Measurements from ENCODE around the gene ITGA3. TPM values are rescaled to one million over a fixed set of nuclear protein-coding genes. Genes with fewer than 3 reads are reported as not detected.

ITGA3 gene
- total and polyA plus RNA-seq, 2 of the 13 experiments (the other 11 are each of a cell fraction or from before 2014, with no cell fraction given) = 0.48 to 0.69 TPM

DNA sequence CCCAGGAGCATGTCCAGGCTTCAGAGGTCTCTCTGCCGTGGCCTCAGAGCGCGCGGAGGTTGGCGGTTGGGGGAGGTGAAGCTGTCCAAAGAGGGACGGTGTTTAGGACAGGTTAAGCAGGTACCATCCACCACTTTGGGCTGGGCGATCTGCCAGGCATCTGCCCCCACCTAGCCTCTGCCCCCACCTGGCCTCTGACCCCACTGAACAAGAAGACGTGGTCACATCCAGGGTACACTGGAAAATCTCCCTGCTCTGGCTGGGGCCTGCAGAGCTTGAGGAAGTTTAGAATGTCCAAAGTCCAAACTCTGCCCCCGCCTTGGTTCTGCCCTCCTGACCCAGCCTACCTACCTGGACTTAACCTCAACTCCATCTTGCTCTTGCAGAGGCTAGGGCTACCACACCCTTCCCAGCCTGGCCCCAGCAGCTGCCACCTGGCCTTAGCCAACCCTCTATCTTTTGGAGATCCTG lies 1.6 kb downstream of the ITGA3 start:
- intact Hi-C loops (cut with micrococcal nuclease; ENCODE audit: unreplicated experiment) = loop anchor here (2.0 kb wide), 1 partner anchor 31 kb away; no protein-coding TSS in a partner anchor
- H3K27me3 ChIP-seq (ENCODE audit: control insufficient read depth in 1 of 2, insufficient read depth in 2 of 2, low read length in 2 of 2) = peaks cover 10 to 89% of the 10 kb centered on the region in 2 experiments
- H3K9ac ChIP-seq (ENCODE audit: insufficient read depth, low read depth, low read length) = no peak overlapping the region
- H2AFZ ChIP-seq (ENCODE audit: low read length) = no peak overlapping the region
- peaks cover 45% of the 10 kb centered on the region for H3K4me1 ChIP-seq (ENCODE audit: insufficient read depth, low read length)
- H3K27ac ChIP-seq (ENCODE audit: extremely low read length, insufficient read depth, low read length) = no peak overlapping the region
- CTCF ChIA-PET (ENCODE audit: low intra/inter-chr PET ratio, low total read pairs) = interaction anchor here (2.1 kb wide), 1 partner anchor 22 kb away, joined by 6 read pairs; no protein-coding TSS in a partner anchor
- H3K4me3 ChIP-seq (replicated peaks in 1 of 3; ENCODE audit: insufficient read depth in 1 of 3, low read depth in 2 of 3, low read length in 3 of 3) = no peak overlapping the region
- DNase-seq (ENCODE audit: low spot score) = no peak
- no peaks in the 10 kb centered on the region for H3K9me3 ChIP-seq (ENCODE audit: low read length)
- FAIRE-seq = no peak
- POLR2A ChIA-PET = no interaction called here
- no peaks in the 10 kb centered on the region for H3K79me2 ChIP-seq (ENCODE audit: insufficient read depth, low read length)
- ATAC-seq = no peak
- H3K36me3 ChIP-seq (replicated peaks in 1 of 2; ENCODE audit: control insufficient read depth in 1 of 2, insufficient read depth in 2 of 2, low read length in 2 of 2) = no peaks in the 10 kb centered on the region
- H3K4me2 ChIP-seq (ENCODE audit: low read depth, low read length) = no peak overlapping the region
- no peaks in the 10 kb centered on the region for H4K20me1 ChIP-seq (ENCODE audit: insufficient read depth, low read length)
- WGBS (ENCODE audit: low lambda C conversion rate) = 20% methylated on average over 9 of the region's 9 CpGs
- TF ChIP-seq ZNF772 (CRISPR knock-in tag; IDR thresholded peaks at IDR 0.05) (peak; percentile 37; the same call in 1 of the 2 replicates), ZNF746 (CRISPR knock-in tag; IDR thresholded peaks at IDR 0.05) (0 out of 2 replicates have a peak, but pooled peaks have one; percentile 36), FOSL1 (CRISPR knock-in tag; IDR thresholded peaks at IDR 0.05; ENCODE audit: borderline replicate concordance) (no peak), ZNF512B (CRISPR knock-in tag; IDR thresholded peaks at IDR 0.05; ENCODE audit: borderline replicate concordance) (no peak), ZNF607 (CRISPR knock-in tag; IDR thresholded peaks at IDR 0.05; ENCODE audit: borderline replicate concordance) (no peak)
- TF ChIP-seq, protein P1, sequence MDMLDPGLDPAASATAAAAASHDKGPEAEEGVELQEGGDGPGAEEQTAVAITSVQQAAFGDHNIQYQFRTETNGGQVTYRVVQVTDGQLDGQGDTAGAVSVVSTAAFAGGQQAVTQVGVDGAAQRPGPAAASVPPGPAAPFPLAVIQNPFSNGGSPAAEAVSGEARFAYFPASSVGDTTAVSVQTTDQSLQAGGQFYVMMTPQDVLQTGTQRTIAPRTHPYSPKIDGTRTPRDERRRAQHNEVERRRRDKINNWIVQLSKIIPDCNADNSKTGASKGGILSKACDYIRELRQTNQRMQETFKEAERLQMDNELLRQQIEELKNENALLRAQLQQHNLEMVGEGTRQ (IDR thresholded peaks at IDR 0.05; ENCODE audit: low read depth, low read length) = no peak
- TF ChIP-seq, protein P1 (CRISPR knock-in tag; IDR thresholded peaks at IDR 0.05; ENCODE audit: borderline replicate concordance) = no peak
- BruUV-seq (replicated peaks) = no TSS peak
- in situ Hi-C loops (cut with HindIII; ENCODE audit: extremely low pct_ligation_motif_present, low pct_unique_long_range_greater_than_20kb) = no loop called here
